GM18511 (cell line): ENCODE results near the gene XCL2.

Source experiments
- ATAC-seq: cut with Tn5 transposase; IDR thresholded peaks from one replicate; pipeline ENCODE4 v1.9.1; 2021; ENCODE audit warnings: mild to moderate bottlenecking, moderate library complexity; ENCODE audit not compliant: unreplicated experiment

The XCL2 gene

DNA sequence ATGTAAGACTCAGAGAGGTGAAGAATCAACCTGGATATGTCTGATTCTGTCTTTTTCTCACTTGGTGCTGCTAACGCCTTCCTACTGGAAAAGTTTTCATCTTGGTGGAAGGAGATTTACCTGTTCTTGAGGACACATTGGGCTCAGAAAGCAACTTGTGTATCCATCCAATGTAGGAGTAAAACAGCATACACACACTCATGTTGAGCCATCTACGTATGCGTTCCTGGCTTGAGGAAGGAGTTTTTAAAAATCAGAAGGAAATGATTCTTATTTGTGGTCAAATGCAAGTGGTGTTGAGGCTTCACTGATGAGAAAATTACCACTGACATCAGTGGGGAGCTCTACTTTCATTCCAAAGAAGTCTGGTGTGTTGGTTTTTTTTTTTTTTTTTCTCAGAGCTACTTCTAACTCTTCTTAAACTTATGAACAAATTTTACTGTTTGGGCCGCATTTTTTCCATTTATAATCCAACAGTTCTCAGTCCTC, 25.6 kb downstream of the XCL2 start:
- ATAC-seq, result no peak

DNA sequence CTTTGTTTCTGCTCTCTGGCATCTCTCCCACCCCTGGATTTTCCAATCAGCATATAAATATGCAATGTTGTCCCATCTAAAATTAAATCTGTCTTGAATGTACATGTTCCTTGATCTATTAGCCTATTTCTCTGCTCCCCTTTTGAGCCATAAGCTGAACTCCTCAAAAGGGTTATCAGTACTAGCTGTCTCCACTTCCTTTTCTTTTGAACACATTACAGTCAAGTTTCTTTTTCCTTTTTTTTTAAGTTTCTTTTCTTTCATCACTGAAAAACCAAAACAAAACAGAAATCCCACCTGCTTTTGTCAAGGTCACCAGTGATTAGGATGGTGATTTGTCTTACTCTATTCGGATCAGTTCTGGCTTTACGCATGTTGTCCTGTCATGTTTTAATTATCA, 29.3 kb downstream of the XCL2 start:
- ATAC-seq, result no peak

- no peak for ATAC-seq
Observed at GRCh38 chr1:168513656-168514404, 30.0 kb downstream of the XCL2 start.

DNA sequence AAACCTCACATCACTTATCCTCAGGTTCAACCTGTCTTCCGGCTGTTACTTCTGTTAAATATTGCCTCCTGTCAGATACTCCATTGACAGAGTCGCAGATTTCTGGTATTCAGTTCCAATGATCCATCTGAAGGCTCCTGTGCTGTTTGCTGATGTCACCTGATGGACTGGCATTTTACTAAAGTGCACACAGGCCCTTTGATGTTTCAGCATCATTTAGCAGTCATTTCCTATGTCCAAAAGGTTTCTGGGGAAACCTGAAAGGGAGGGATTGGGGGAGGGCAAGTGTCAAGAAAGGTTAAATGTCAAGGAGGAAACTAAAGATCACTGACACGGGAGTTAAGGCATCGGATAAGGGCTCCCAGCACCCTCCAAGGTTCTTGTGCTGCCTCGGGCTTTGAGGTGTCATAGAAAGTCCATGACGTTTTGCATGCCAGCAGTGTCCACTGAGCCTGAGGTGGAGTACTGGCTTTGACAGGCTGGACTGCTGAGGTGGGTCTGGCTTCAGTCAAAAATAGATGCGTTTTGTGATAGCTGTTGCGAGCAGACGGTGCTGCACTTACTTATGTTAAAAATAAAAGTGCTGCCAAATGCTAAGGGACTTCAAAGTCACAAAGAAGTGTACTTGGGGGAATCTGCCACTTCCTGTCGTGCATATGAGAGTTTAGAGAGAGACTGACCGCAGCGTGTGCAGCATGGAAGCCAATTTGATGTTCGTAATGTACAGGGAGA, 30.8 kb downstream of the XCL2 start:
- no peak for ATAC-seq

GRCh38 chr1:168509875-168510791, 33.7 kb downstream of the XCL2 start:
- peak; percentile 91 for ATAC-seq

DNA sequence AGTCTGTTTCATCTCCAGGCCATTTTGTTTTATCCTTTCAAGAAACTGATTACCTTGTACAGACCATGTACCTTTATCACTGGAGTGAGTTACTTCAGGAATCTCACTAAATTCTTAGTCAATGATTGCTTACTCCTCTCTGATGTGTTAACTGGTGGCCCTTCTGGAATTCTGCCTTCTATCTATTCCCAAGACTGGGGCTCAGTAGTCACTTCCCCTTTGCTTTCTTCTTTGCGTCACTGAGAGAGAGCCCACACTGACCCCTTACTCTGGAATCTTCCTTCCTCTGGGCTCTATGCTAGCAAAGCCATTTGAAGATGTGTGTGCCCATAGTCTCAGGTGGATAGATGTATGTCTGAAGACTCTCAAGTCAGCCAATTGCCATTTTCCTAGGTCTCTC, 34.6 kb downstream of the XCL2 start:
- no peak for ATAC-seq

GRCh38 chr1:168507828-168508227, 36.0 kb downstream of the XCL2 start:
- ATAC-seq, result no peak

DNA sequence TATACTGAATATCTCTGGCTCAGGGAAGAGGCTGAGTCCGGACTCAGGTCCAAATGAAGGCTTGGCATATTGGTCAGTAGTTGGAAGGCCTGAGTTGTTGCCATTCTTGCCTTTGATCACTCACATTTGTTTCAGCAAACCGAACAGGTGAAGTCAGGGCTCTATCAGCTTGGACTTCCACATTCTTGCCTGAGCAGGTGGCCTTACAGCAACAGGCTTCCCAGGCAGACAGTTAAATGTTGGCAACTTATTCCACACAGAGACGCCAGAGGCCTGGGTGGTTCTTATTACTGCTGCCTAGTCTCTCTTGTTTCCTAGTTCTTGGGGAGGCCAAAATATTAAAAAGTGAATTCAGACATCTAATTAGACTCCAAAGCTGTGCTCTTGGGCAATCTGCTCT, 36.6 kb downstream of the XCL2 start:
- ATAC-seq, result no peak

DNA sequence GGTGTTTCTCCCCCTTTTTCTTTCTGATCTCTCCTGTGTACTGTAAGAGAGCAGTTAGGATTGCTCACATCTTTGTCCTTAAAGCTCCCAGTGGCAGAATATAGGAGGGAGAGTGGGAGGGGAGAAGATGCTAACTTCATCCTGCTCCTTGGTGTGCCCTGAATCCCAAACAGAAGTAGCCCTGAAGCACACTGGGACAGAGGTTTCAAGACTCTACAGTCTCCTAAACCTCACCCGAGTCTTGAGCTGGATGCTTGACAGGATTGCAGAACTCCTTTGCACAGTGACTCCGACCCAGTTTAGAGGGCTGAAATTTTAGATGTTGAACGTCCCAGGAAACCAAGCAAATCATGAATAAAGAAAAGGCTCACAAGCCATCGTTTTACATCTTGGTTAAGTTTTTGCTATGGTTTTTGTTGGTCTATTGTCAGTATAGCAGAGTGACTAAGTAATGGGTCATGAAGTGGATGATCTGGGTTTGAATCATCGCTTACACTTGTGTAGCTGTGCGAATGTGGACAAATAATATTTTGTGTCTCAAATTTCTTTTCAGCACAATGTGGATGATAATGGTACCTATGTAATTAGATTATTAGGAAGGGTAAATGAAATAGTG, 37.5 kb downstream of the XCL2 start:
- ATAC-seq, result no peak

- ATAC-seq, result no peak
Observed at GRCh38 chr1:168505006-168505405, 38.8 kb downstream of the XCL2 start.

DNA sequence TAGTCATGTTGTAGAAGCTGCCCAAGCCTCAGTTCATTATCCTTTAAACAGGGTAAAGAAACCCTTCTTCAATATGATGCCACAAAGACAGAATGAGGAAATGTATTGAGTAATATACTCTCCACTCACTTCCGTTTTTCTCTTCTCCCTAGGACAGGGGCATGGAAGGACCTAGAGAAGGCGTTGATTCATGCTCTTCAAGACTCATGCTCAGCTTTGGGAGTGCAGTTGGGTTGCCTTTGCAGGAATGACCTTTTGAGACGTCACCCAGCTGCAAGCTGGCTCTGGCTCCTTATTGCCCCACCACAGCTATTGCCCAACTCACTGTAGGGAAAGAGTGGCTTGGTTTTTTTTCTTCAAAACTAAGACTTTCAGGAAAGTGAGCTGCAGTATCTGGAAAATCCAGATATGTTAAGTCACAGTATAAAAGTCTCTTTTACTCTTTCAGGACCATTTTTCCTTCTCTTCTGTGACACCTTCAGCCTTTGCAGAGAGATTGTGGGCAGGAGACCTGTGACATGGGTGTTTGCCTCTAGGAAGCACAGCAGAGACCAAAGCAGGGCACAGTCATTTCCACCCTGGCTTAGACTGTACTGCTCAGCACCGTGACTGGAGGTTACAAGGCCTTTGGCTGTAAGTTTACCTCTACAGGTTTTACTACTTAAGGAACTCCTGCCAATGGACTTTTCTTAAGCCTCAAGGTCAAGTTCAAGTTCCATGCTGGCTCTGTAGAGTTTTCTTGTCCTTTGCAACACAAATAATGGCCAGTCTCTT, 39.5 kb downstream of the XCL2 start:
- ATAC-seq, result peak; percentile 84

- peak; percentile 52 for ATAC-seq
Observed at GRCh38 chr1:168499688-168500049, 44.1 kb downstream of the XCL2 start.

DNA sequence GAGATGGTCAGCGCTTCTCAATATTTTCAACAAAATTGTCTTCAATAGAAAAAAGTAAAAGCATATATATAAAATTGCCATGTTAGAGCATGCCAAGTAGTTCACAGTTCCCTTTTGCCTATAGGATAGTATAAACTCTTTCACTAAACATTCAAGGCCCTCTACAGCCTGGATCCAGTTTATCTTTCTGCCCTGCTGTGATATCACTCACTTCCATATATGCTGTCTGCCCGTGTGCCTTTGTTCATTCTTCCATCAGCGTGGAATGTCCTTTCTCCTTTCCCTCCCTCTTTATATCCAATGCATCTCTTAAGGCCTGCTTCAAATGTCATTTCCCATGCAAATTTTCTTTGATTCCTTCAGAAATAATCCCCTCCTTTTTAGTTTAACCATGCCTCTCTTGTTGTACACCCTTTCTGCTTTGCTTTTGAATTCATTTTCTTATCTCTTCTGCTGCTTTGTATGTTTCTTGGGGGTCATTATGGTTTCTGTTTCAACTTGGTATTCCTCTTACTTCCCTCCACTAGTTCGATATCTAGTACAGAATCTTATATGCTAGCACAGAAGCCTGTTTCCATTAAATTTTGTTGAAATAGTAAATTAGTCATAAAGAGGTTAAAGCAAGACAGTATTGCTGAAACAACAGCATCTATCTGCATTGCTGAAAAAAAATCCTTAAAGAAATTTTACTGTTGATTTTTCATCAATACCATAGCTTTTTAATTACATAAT, 44.7 kb downstream of the XCL2 start:
- ATAC-seq, result no peak

DNA sequence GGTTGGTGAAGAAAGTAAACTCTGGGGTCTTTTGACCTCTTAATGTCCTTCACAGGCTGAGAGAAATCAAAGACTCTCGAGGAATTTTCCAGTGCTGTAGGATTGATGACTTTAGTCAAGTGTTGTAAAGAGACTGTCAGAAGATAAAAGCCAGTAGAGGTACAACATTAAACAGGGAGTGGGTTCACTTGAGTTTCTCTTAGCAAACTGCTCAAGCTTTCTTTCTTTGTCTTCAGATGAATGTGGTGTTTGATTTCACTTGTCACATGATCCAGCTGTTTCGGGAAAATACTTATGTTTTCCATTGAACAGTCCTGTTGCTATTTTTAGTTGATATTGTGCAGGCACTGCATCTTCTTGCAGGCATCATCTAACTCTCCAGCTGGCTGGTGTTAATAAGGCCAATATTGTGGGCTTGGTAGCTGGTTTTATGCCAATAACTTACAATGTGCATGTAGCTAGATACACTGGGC, 45.6 kb downstream of the XCL2 start:
- ATAC-seq, result no peak

DNA sequence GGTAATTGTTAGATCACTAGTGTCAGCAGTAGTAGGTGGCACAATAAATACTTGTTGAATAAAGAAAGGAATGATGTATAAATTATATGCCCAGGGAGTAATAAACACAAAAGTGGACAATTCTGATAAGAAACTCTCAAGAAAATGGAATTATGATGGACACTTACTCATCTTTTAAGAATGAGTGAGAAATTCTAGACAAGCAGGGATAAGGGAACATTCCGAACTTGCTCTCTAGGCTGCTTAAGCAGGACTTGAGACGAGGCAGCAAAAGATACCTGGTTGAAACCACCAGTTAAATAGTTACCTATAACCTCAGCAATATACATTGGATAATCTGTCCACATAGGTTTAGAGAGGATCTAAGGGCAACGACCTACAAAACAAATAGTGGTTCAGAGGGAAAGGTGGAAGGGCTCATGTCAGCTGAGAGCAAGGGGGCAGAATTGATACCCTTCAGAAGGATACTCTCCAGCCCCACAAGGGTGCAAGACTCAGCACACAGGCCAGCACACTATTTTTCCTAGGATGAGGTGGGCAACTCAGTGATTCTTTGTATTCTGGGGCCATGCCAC, 46.3 kb downstream of the XCL2 start:
- ATAC-seq, result no peak

DNA sequence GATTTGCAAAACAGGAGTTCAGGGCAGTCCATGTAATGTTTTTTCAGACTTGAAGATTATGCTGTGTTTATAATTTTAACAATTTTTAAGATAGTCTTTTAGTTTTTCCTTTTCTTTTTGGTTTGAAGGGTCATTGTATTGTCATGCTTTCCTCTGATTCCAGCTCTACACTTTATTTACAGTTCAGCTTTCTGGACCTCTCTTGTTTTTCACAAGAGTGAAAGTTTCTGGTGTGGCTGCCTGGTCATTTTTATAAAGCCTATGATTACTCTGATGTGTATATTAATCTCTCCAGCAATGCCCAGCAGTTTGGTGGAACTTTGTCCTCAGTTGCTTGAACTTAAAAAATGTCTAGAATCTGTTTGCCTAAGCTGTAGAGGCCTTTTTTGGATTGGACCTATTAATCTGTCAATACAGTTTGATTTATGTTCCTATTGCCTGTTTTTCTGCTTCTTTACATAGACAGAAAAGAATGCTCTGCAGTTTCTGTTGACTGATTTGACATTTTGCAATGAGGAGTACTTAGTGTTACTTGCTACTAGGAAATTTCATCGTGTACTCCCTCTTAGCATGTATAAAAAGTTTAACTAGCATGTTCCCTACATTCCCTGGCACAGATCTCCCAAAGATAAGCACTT, 52.2 kb downstream of the XCL2 start:
- ATAC-seq, result no peak
